K562 (cell line): ENCODE results near the gene WDR46. TPM values are rescaled to one million over a fixed set of nuclear protein-coding genes. Genes with fewer than 3 reads are reported as not detected.

Experiments
- ATF1 ChIP-seq, 2 experiments: fragments of 450-650 bp in 1 of 2; IDR thresholded peaks; 2 replicates each; pipeline ENCODE4 v1.6.1; 2016; ENCODE audit warnings: missing compliant biosample characterization in 1 of 2, missing genetic modification characterization in 1 of 2
- BRCA1 ChIP-seq, 2 experiments: fragments of 450-650 bp in 1 of 2; sonication (generic) in 1 of 2; formaldehyde crosslinking in 1 of 2; IDR thresholded peaks; 2 replicates each; pipeline versions ENCODE4 v1.5.0 to v1.6.1; 2017 to 2020; ENCODE audit warnings: mild to moderate bottlenecking in 1 of 2, missing genetic modification reagents in 1 of 2
- BRF1 ChIP-seq: IDR thresholded peaks from 3 replicates; pipeline ENCODE4 v1.6.1; 2011; ENCODE audit warnings: borderline replicate concordance, mild to moderate bottlenecking; ENCODE audit not compliant: insufficient read length; ENCODE audit errors: extremely low read depth
- CREM ChIP-seq: IDR thresholded peaks from 2 replicates; pipeline ENCODE4 v1.6.1; 2014; ENCODE audit warnings: antibody characterized with exemption, low read depth
- HMG20B ChIP-seq: fragments of 250-450 bp; sonication (Bioruptor Pico); IDR thresholded peaks from 2 replicates; pipeline ENCODE4 v1.5.0; 2021; ENCODE audit warnings: mild to moderate bottlenecking
- HNRNPK ChIP-seq: fragments of 200-400 bp; formaldehyde crosslinking; IDR thresholded peaks from one replicate; pipeline ENCODE4 v1.6.1; 2018; ENCODE audit warnings: mild to moderate bottlenecking, low read depth, low read length; ENCODE audit not compliant: poor library complexity, severe bottlenecking
- IRF2 ChIP-seq: sonication (generic); formaldehyde crosslinking; IDR thresholded peaks from 2 replicates; pipeline ENCODE4 v1.8.1; 2022; ENCODE audit warnings: mild to moderate bottlenecking, missing genetic modification reagents
- MTF1 ChIP-seq: fragments of 250-450 bp; sonication (Bioruptor Pico); IDR thresholded peaks from 2 replicates; pipeline ENCODE4 v1.9.0; 2021; ENCODE audit warnings: moderate library complexity, mild to moderate bottlenecking, inconsistent platforms, borderline replicate concordance
- MYNN ChIP-seq, 2 experiments: sonication (generic); formaldehyde crosslinking in 1 of 2; IDR thresholded peaks; 2 replicates each; pipeline versions ENCODE4 v1.5.0 to v1.6.1; 2016 to 2020; ENCODE audit warnings: antibody characterized with exemption in 1 of 2, missing genetic modification reagents in 1 of 2
- NFATC3 ChIP-seq: fragments of 450-650 bp; IDR thresholded peaks from 2 replicates; pipeline ENCODE4 v1.6.1; 2017; ENCODE audit warnings: mild to moderate bottlenecking
- NKRF ChIP-seq: fragments of 450-650 bp; IDR thresholded peaks from 2 replicates; pipeline ENCODE4 v1.6.1; 2016; ENCODE audit warnings: borderline replicate concordance
- NONO ChIP-seq, 2 experiments: fragments of 200-400 bp in 1 of 2; fragments of 450-650 bp in 1 of 2; formaldehyde crosslinking in 1 of 2; IDR thresholded peaks; 2 replicates each; pipeline ENCODE4 v1.6.1; 2017; ENCODE audit warnings: low read depth in 2 of 2, mild to moderate bottlenecking in 2 of 2, moderate library complexity in 2 of 2, low read length in 1 of 2
- NR2C1 ChIP-seq, 2 experiments: fragments of 450-650 bp; IDR thresholded peaks; 2 replicates each; pipeline ENCODE4 v1.6.1; 2017; ENCODE audit warnings: mild to moderate bottlenecking in 2 of 2, antibody characterized with exemption in 1 of 2, inconsistent platforms in 1 of 2, missing compliant biosample characterization in 1 of 2, missing genetic modification characterization in 1 of 2
- POLR3G ChIP-seq: IDR thresholded peaks from 2 replicates; pipeline ENCODE4 v1.6.1; 2011; ENCODE audit not compliant: insufficient read length, insufficient replicate concordance; ENCODE audit errors: extremely low read depth
- SAFB2 ChIP-seq: fragments of 200-400 bp; formaldehyde crosslinking; IDR thresholded peaks from 2 replicates; pipeline ENCODE4 v1.6.1; 2018; ENCODE audit warnings: borderline replicate concordance, low read length, low read depth, moderate library complexity; ENCODE audit not compliant: severe bottlenecking
- SMAD2 ChIP-seq: fragments of 150-350 bp; IDR thresholded peaks from 2 replicates; pipeline ENCODE4 v1.6.1; 2014; ENCODE audit warnings: low read depth, mild to moderate bottlenecking, low read length
- SMAD3 ChIP-seq: fragments of 450-650 bp; formaldehyde crosslinking; conservative IDR thresholded peaks from 2 replicates; pipeline ENCODE4 v1.4.0; 2020; ENCODE audit warnings: mild to moderate bottlenecking
- SMARCC2 ChIP-seq: fragments of 450-650 bp; IDR thresholded peaks from 2 replicates; pipeline ENCODE4 v1.6.1; 2017; ENCODE audit warnings: antibody characterized with exemption, moderate library complexity, mild to moderate bottlenecking, low read depth
- SNAPC5 ChIP-seq: fragments of 250-450 bp; sonication (Bioruptor Pico); IDR thresholded peaks from 2 replicates; pipeline ENCODE4 v1.8.0; 2021; ENCODE audit warnings: moderate library complexity, mild to moderate bottlenecking, inconsistent platforms
- TAF1 ChIP-seq: IDR thresholded peaks from 2 replicates; pipeline ENCODE4 v1.6.1; 2011; ENCODE audit warnings: mild to moderate bottlenecking, low read length, moderate library complexity; ENCODE audit not compliant: insufficient read depth, control insufficient read depth, severe bottlenecking; ENCODE audit errors: extremely low read depth
- TFAM ChIP-seq: fragments of 250-450 bp; sonication (Bioruptor Pico); conservative IDR thresholded peaks from 2 replicates; pipeline ENCODE4 v1.5.0; 2021; ENCODE audit warnings: mild to moderate bottlenecking, moderate library complexity
- THAP7 ChIP-seq: fragments of 250-450 bp; sonication (Bioruptor Pico); IDR thresholded peaks from 2 replicates; pipeline ENCODE4 v1.5.0; 2021
- ZNF239 ChIP-seq: fragments of 250-450 bp; sonication (Bioruptor Pico); IDR thresholded peaks from 2 replicates; pipeline ENCODE4 v1.4.0; 2020; ENCODE audit warnings: mild to moderate bottlenecking
- ZNF263 ChIP-seq: sonication (generic); formaldehyde crosslinking; IDR thresholded peaks from 2 replicates; pipeline ENCODE4 v1.8.0; 2022; ENCODE audit warnings: mild to moderate bottlenecking, missing genetic modification reagents, borderline replicate concordance
- ZNF639 ChIP-seq, 2 experiments: fragments of 200-800 bp in 1 of 2; sonication (Bioruptor generic) in 1 of 2; sonication (generic) in 1 of 2; formaldehyde crosslinking in 1 of 2; IDR thresholded peaks in 1 of 2; conservative IDR thresholded peaks in 1 of 2; 2 replicates each; pipeline versions ENCODE4 v1.5.0 to v1.6.1; 2016 to 2020; ENCODE audit warnings: missing compliant biosample characterization in 1 of 2, missing genetic modification characterization in 1 of 2, missing genetic modification reagents in 1 of 2
- polyA plus RNA-seq, 8 experiments: library from polyadenylated mRNA; depleted of rRNA in 4 of 8; stranded (reverse) in 5 of 8; unstranded in 3 of 8; fragments of >200 nt; fragmentation: Nextera tagmentation in 2 of 8; fragmentation: Illumina TruSeq in 1 of 8; extraction: Ambion mirVana in 2 of 8; extraction: Trizol in 1 of 8; gene quantifications; 2 replicates each; pipeline versions ENCODE4 v1.2.1 to v1.2.3, GENCODE V29; 2011 to 2014; ENCODE audit warnings: inconsistent platforms in 1 of 8, missing spikeins in 1 of 8
- total RNA-seq, 7 experiments: library from RNA; depleted of rRNA in 6 of 7; stranded (reverse); fragments of >200 nt in 6 of 7; fragmentation: Illumina TruSeq in 2 of 7; extraction: Trizol in 2 of 7; gene quantifications; 2 replicates each; pipeline versions ENCODE4 v1.2.1 to v1.2.3, GENCODE V29; 2011 to 2021; ENCODE audit warnings: low replicate concordance in 1 of 7

WDR46 gene
- total and polyA plus RNA-seq, 9 of the 15 experiments (the other 6 are each of a cell fraction or from before 2014, with no cell fraction given) = 8.9 to 146 (median 93.1) TPM

- no peak for TF ChIP-seq IRF2
- 0 out of 2 replicates have a peak, but pooled peaks have one; percentile 15 for TF ChIP-seq SMARCC2
- TF ChIP-seq ZNF239 (CRISPR knock-in tag) = no peak
- no peak for TF ChIP-seq TAF1
- TF ChIP-seq ZNF263 (CRISPR knock-in tag) = no peak
- no peak for TF ChIP-seq HMG20B (CRISPR knock-in tag)
- no peak for TF ChIP-seq MYNN (IDR thresholded peaks at IDR 0.05)
- no peak for TF ChIP-seq MYNN (CRISPR knock-in tag; IDR thresholded peaks at IDR 0.05)
- TF ChIP-seq NR2C1 (IDR thresholded peaks at IDR 0.05) = no peak
- no peak for TF ChIP-seq NR2C1 (tag; IDR thresholded peaks at IDR 0.05)
- no peak for TF ChIP-seq ATF1 (CRISPR knock-in tag; IDR thresholded peaks at IDR 0.05)
- TF ChIP-seq ATF1 (tag; IDR thresholded peaks at IDR 0.05) = no peak
- TF ChIP-seq HNRNPK = no peak
- TF ChIP-seq TFAM (CRISPR knock-in tag) = no peak
- TF ChIP-seq BRCA1 (IDR thresholded peaks at IDR 0.05) = no peak
- no peak for TF ChIP-seq BRCA1 (CRISPR knock-in tag; IDR thresholded peaks at IDR 0.05)
- no peak for TF ChIP-seq POLR3G
- no peak for TF ChIP-seq NKRF
- TF ChIP-seq NONO (IDR thresholded peaks at IDR 0.05; ENCODE audit: low read depth in 2 of 2, low read length in 1 of 2) = peak in 1 of 2 experiments; percentile 44; a peak in 1 of 4 replicates
- TF ChIP-seq NFATC3 = no peak
- TF ChIP-seq SNAPC5 (CRISPR knock-in tag) = no peak
- no peak for TF ChIP-seq MTF1 (CRISPR knock-in tag)
- no peak for TF ChIP-seq SMAD2
- no peak for TF ChIP-seq THAP7 (CRISPR knock-in tag)
- no peak for TF ChIP-seq SAFB2
- TF ChIP-seq BRF1 = no peak
- no peak for TF ChIP-seq CREM
- TF ChIP-seq ZNF639 (CRISPR knock-in tag; conservative IDR thresholded peaks at IDR 0.05 in 1 of 2, IDR thresholded peaks at IDR 0.05 in 1 of 2) = no peak
- no peak for TF ChIP-seq SMAD3
Observed at GRCh38 chr6:33271117-33271467, 17.9 kb downstream of the WDR46 start (continued).
